Brain pericyte (primary cell): ENCODE results near the gene LIPK.
"Not testable (repeated sequence)": the region's sequence is repeated elsewhere in the genome, so short reads cannot be mapped to it uniquely, and the experiment has no call there.

Experiments used
- DNase-seq: peaks from one replicate; pipeline ENCODE4 v3.0.0-alpha.2; 2012; ENCODE audit warnings: low read depth, low spot score

The LIPK gene

GRCh38 chr10:88705958-88706357 lies at the start of gene LIPK:
LIPK (plus strand) TSS chr10:88706249; CDS start chr10:88724544, 18,295 bp downstream.
- no peak for DNase-seq

DNA sequence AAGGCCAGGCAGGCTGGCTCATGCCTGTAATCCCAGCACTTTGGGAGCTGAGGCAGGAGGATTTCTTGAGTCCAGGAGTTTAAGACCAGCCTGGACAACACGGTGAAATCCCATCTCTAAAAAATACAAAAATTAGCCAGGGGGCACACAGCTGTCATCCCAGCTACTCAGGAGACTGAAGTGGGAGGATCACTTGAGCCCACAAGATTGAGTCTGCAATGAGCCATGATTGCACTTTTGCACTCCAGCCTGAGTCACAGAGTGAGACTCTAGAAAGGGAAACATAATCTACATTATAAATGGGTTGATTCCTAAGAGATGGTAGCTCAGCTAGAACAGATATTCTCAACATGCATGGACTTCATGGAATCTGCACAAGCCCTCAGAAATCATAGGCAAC lies 48.1 kb upstream of the LIPK start:
- no peak for DNase-seq

GRCh38 chr10:88659725-88660597 lies 46.1 kb upstream of the LIPK start:
- no peak for DNase-seq

GRCh38 chr10:88660598-88660884 lies 45.5 kb upstream of the LIPK start:
- no peak for DNase-seq

GRCh38 chr10:88661018-88661417 lies 45.0 kb upstream of the LIPK start:
- DNase-seq, result no peak

- DNase-seq, result no peak
Measured at GRCh38 chr10:88661577-88661976, 44.5 kb upstream of the LIPK start.

DNA sequence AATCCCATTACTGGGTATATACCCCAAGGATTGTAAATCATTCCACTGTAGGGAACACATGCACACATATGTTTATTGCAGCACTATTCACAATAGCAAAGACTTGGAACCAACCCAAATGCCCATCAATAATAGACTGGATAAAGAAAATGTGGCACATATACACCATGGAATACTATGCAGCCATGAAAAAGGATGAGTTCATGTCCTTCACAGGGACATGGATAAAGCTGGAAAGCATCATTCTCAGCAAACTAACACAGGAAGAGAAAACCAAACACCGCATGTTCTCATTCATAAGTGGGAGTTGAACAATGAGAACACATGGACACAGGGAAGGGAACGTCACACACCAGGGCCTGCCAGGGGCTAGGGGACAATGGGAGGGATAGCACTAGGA lies 42.9 kb upstream of the LIPK start:
- DNase-seq, result not testable (repeated sequence)

GRCh38 chr10:88664142-88664541 lies 41.9 kb upstream of the LIPK start, which contains the start of gene LIPF:
LIPF (plus strand) TSS chr10:88664442; CDS start chr10:88667298, 2,856 bp downstream.
- DNase-seq, result no peak

DNA sequence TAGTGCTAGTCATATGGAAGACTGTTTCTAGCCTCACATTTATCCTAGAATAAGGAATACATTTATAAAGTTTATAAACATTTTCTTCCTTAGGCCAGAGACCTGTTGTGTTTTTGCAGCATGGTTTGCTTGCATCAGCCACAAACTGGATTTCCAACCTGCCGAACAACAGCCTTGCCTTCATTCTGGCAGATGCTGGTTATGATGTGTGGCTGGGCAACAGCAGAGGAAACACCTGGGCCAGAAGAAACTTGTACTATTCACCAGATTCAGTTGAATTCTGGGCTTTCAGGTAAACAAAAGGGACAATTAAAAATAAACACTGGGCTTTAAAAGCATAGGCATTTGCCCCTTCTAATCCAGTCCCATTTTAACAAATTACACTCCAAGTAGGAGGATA lies 37.6 kb upstream of the LIPK start:
- no peak for DNase-seq

DNA sequence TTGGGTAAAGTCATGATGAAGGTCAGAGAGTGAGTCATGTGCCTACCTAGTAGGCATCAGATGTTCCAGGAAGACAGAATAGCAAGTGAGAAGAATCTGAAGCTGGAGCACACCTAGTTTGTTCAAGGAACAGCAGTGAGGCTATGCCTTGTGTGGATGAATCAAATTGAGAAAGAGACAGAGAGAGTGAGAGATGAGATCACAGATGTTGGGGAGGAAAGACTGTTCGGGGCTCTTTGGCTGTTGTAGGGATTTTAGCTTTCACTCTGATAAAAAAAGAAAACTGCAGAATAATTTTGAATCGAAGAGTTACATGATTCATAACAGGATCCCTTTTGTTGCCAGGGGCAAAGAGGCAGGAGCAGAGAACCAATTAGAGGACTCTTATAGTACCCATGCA lies 35.6 kb upstream of the LIPK start:
- no peak for DNase-seq

GRCh38 chr10:88672041-88672440 lies 34.0 kb upstream of the LIPK start:
- no peak for DNase-seq

DNA sequence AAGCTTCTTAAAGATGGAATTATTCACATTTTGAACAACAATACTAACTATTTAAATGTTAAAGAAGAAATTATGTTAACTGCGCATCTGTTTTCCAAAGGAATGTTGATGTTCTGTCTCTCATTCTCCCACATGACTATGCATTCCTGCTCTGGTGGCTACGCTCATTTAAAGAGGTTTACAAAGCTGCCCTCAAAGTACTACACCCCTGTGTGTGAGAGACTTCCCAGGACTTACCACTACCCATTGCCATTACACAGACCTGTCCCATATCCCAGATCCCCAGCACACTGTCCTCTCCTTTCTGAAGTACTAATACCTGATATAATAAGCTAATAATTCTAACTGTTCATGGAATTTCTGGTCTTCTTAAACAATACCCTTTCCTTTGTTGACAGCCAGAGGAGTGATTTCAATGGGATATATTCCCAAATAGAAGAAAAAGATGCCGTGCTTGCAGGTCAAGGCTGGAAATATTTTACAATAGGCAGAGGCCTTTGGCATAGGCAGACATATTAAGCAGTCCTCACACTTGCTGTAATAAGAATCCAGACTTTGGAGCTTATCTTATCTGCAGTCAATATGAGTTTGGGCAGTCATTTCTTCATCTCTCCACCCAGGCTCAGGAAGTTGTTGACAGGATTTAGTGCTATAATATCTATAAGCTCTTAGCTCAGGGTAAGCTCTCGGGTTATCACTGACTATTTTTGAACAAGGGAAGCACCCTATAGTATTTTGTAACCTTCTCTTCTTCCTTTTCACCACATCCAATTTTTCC lies 29.6 kb upstream of the LIPK start:
- no peak for DNase-seq

- DNase-seq, result no peak
Measured at GRCh38 chr10:88680958-88681357, 25.1 kb upstream of the LIPK start.

DNA sequence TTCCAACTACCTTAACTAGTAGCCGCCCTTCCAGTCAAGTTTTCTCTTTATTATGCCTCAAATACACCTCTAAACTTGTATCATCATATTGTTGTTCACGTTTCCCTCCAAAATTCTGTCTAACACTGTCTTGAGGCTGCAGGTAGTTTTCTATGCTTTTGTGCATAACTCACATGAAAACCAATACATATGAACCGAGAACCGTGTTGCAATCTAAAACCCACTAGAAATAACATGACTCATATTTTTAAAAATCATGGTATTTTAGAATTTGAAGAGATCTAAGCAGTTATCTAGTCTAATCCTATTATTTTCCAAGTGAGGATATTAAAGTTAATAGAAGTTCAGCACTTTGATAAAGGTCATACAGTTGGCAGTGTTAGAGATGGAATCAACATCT lies 23.6 kb upstream of the LIPK start:
- no peak for DNase-seq

GRCh38 chr10:88687853-88688467 lies 18.1 kb upstream of the LIPK start:
- DNase-seq, result no peak

GRCh38 chr10:88689366-88689765 lies 16.7 kb upstream of the LIPK start:
- no peak for DNase-seq

- no peak for DNase-seq
Measured at GRCh38 chr10:88693392-88694020, 12.5 kb upstream of the LIPK start.

GRCh38 chr10:88702848-88703597 lies 3.0 kb upstream of the LIPK start:
- DNase-seq, result no peak

GRCh38 chr10:88707429-88708155 lies 1.5 kb downstream of the LIPK start:
- no peak for DNase-seq

DNA sequence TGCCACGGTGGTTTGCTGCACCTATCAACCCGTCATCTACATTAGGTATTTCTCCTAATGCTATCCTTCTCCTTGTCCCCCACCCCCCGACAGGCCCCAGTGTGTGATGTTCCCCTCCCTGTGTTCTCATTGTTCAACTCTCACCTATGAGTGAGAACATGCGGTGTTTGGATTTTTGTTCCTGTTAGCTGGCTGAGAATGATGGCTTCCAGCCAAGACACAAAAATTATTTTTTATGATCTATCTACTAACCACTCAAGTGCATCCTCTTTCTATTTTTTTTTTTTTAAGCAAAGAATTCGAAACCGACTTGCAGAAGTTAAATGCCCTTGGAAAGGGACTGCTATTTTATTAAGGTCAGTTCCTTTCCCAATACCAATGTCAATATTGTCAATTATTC lies 3.3 kb downstream of the LIPK start:
- not testable (repeated sequence) for DNase-seq

DNA sequence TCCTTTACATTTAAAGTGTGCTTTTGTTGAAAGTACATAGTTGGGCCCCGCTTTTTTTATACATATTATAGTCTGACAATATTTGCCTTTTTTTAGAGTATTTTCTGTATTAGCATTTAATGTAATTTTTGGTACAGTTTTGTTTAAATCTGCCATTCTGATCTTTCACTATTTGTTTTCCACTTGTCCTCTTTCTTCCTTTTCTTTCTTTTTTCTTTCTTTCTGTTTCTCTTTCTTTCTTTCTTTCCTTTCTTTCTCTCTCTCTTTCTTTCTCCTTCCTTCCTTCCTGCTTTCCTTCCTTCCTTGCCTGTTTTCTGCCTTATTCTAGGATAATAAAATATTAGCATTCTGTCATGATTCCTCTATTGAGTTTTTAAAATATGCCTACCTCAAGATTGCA lies 9.5 kb downstream of the LIPK start:
- no peak for DNase-seq
